Effector CD4-positive, alpha-beta T cell (primary cell): ENCODE measurements around the gene NAA20.
A peak's percentile ranks its signal among the peaks of the same experiment; 100 is the strongest.

ENCODE experiments used
- DNase-seq: peaks from one replicate; pipeline ENCODE4 v3.0.0-alpha.2; 2020

NAA20 gene

GRCh38 chr20:20020908-20021307, 3.7 kb downstream of the NAA20 start:
- DNase-seq: no peak

- no peak for DNase-seq
These were observed 4.7 kb downstream of the NAA20 start for GRCh38 chr20:20021835-20022234.

- DNase-seq: no peak
These were observed 5.3 kb downstream of the NAA20 start for GRCh38 chr20:20022498-20022897.

- no peak for DNase-seq
These were observed 6.2 kb downstream of the NAA20 start for GRCh38 chr20:20023395-20023794.

- DNase-seq: no peak
These were observed 7.8 kb downstream of the NAA20 start for GRCh38 chr20:20024942-20025341.

GRCh38 chr20:20027284-20027683, 10.1 kb downstream of the NAA20 start:
- DNase-seq: no peak

- no peak for DNase-seq
These were observed 14.6 kb downstream of the NAA20 start for GRCh38 chr20:20031790-20032189.

GRCh38 chr20:20034486-20034885, 17.3 kb downstream of the NAA20 start:
- DNase-seq: no peak

GRCh38 chr20:20036756-20037155, 19.6 kb downstream of the NAA20 start:
- no peak for DNase-seq

- no peak for DNase-seq
These were observed 20.8 kb downstream of the NAA20 start for GRCh38 chr20:20037960-20038359.

- no peak for DNase-seq
These were observed 21.4 kb downstream of the NAA20 start for GRCh38 chr20:20038586-20038985.

GRCh38 chr20:20039752-20040387, 22.7 kb downstream of the NAA20 start:
- DNase-seq: no peak

- no peak for DNase-seq
These were observed 34.6 kb downstream of the NAA20 start for GRCh38 chr20:20051767-20052073.

- peak; percentile 99 for DNase-seq
These were observed 35.2 kb downstream of the NAA20 start, which contains the start of the genes CFAP61 and CRNKL1 for GRCh38 chr20:20052074-20052970. Gene CFAP61 (plus strand): TSS chr20:20052532. CDS start chr20:20056654, 4,122 bp downstream. Gene CRNKL1 (minus strand): TSS chr20:20052466. CDS start chr20:20052342, 124 bp downstream.

GRCh38 chr20:20060234-20060998, 43.3 kb downstream of the NAA20 start:
- DNase-seq: no peak

GRCh38 chr20:20063941-20064702, 47.0 kb downstream of the NAA20 start:
- DNase-seq: no peak

- no peak for DNase-seq
These were observed 48.2 kb downstream of the NAA20 start for GRCh38 chr20:20065361-20065760.

- DNase-seq: no peak
These were observed 53.9 kb downstream of the NAA20 start for GRCh38 chr20:20070871-20071726.

GRCh38 chr20:20073801-20074371, 56.7 kb downstream of the NAA20 start:
- DNase-seq: no peak

GRCh38 chr20:20075032-20075431, 57.9 kb downstream of the NAA20 start:
- DNase-seq: no peak
